Right renal cortex interstitium (tissue), 3 donors: ENCODE data around the gene RAB22A. TPM values are rescaled to one million over a fixed set of nuclear protein-coding genes. Genes with fewer than 3 reads are reported as not detected.

Experiments used
- DNase-seq, 3 donors: peaks; one replicate each; pipeline ENCODE4 v3.0.0-alpha.2; 2013; ENCODE audit warnings: low read depth in 3 of 3, low spot score in 2 of 3
- polyA plus RNA-seq, 3 donors: library from polyadenylated mRNA; unstranded; fragments of 120-200 nt; gene quantifications; one replicate each; pipeline ENCODE4 v1.2.1, GENCODE V29; 2013; ENCODE audit not compliant: insufficient read length in 3 of 3

RAB22A gene
- polyA plus RNA-seq, result 10 to 100 TPM; 18.6 to 19.6 (median 18.6) TPM

- peak in 1 of 3 donors; percentile 45 for DNase-seq
Measured at GRCh38 chr20:58309591-58310290, at the start of gene RAB22A. Gene RAB22A (plus strand): TSS chr20:58309715. CDS start chr20:58309977, 262 bp downstream.

- no peak for DNase-seq
Measured at GRCh38 chr20:58260006-58260405, 49.5 kb upstream of the RAB22A start.

- no peak for DNase-seq
Measured at GRCh38 chr20:58261660-58262059, 47.9 kb upstream of the RAB22A start.

DNA sequence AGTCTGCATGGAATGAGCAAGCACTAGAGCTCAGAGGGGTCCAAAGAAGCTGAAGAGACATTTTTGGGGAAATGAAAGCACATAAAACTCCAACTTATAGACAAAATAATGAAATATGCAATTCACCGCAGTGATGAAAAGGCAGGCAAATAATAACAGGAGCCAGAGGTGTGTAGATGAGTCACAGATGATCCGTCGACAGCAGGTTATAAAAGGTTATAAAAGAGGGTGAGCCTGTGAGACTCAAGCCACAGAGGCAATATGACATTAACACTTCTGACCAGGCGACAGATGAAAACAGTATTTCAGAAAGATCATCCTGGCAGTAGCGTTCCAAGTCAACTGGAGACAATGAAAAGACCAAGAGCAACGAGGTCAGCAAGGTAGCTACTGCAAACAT is 45.2 kb upstream of the RAB22A start:
- no peak for DNase-seq

GRCh38 chr20:58267389-58268215 is 41.9 kb upstream of the RAB22A start:
- no peak for DNase-seq

- DNase-seq, result no peak
Measured at GRCh38 chr20:58268421-58268821, 41.1 kb upstream of the RAB22A start.

DNA sequence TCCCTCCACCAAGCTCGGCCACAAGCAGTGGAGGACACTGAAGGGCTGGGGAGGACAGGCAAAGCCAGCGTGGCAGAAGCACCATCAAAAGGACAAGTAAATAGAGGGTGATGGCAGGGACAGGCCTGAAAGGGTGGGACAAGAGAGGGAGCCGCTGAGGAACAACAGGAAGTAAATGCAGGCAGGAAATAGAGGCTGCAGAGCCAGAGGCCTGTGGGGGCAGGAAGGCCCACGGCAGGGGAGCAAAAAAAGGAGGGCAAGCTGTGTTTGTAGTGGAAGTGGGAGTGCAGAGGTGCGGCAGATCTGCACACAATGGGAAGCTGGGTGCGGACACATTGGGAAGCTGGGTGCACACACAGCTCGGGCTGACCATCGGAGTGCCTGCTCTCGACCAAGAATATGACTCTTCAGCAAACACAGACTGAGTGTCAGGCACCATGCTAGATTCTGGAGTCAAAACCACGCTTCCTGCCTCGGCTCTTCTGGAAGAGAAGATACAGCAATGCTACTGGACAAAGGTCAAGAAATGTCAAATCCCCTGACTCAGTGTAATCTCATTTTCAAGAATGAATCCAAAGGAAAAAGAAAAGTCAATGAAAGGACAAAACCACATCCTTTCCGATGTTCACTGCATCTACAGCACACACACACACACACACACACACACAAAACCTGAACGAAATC is 40.4 kb upstream of the RAB22A start:
- DNase-seq, result no peak

DNA sequence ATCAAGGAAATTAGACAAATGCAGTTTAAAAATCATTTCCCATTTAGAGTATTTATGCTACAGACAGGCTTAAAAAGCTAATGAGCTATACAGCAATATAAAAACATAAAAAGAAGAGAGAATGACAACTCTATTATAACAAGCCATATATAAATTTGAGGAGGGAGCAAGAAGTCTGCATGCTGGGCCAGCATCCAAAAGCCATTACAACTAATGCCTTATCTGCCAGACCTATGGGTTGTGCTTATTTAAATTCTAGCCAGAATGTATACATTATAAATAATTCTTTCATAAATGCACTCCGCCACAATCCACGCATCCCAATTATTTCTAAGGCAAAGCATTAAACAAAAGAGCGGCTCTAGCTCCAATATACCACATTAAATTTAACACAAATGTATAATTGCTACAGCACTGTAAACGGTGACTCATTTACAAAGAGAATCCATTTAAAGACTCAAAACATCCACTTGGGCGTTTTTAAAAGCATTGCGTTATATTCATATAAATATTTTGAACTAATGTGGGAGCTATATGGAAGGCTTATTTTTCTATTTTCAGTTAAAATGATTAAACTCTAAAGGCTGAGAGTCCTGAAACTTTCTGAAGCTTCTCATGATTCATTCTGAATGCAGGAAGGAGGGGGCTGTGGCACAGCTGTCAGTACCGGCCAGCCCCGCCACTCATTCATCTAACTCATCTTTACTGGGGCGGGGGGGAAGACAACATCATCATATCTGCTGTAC is 37.7 kb upstream of the RAB22A start:
- DNase-seq, result no peak

DNA sequence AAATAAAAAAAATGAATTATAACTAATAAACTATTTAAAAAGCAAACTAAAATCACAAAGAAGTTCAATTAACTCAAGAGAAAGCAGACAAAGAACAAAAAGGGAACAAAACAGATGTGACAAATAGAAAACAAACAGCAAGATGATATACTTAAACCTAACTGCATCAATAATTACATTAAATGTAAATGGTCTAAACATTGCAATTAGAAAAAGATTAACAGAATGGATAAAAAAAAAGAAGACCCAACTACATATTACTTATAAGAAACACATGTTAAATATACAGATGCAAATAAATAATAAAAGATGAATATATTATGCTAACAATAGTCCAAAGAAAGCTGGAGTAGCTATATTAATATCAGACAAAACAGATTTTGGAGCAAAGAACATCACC is 35.1 kb upstream of the RAB22A start:
- no peak for DNase-seq

GRCh38 chr20:58277107-58277506 is 32.4 kb upstream of the RAB22A start:
- DNase-seq, result no peak

DNA sequence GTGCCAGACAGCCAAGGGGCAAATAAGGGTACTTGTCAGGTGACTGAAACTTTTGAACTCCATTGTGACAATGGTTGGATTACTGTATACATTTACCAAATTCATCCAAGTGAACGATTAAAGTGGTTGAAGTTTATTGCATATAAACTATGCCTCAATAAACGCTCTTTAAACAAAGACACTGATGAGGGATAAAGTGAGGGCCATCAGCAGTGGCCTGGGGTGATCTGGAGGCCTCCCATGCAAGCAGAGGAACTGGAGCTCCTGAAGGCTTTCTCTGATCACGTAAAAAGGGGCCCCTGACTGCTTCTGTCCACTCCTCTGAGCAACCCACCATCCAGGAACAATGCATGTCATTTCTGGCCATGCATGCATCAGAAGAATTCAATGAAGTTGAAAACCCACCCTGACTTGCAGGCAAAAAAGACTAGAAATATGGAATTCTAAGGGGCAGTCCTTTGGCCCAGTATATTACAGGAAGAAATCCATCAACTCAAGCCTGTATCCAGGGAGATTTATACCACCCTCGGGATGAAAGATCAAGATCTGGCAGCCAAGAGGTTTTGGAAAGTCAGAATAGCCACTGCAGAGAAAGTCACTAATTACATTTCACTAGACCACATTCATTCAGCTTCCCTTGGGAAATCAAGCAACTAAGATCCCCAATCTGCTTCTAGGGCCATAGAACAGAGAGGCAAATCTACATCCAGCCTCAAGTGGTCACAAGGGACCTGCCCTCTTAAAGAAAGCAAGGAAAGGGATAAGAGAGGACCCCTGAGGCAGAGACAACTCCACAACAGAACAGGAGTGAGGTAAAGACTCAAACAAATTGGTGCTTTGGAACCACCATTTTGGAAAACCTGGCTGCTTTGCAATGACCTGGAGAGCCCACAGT is 31.7 kb upstream of the RAB22A start:
- DNase-seq, result no peak

GRCh38 chr20:58286729-58287128 is 22.8 kb upstream of the RAB22A start:
- no peak for DNase-seq

DNA sequence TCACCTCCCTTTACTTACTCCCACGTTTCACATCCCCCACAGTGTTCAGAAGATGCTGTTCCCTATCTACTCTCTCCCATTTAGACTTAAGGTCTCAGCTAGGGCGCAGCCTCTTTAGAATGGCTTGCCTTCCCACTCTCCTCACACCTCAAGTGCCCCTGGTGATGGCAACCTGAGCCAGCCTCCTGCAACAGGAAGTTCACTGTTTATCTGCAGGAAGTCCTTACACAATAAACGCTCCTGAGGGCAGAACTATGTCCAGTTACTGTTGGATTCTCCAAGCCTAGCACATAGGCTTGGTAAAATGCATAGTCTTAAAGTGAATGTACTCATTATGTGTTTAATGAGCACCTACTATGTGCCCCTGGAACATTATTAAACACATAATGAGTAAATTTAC is 21.9 kb upstream of the RAB22A start:
- no peak for DNase-seq

- DNase-seq, result no peak
Measured at GRCh38 chr20:58289143-58289542, 20.4 kb upstream of the RAB22A start.

- no peak for DNase-seq
Measured at GRCh38 chr20:58293453-58293852, 16.1 kb upstream of the RAB22A start.

DNA sequence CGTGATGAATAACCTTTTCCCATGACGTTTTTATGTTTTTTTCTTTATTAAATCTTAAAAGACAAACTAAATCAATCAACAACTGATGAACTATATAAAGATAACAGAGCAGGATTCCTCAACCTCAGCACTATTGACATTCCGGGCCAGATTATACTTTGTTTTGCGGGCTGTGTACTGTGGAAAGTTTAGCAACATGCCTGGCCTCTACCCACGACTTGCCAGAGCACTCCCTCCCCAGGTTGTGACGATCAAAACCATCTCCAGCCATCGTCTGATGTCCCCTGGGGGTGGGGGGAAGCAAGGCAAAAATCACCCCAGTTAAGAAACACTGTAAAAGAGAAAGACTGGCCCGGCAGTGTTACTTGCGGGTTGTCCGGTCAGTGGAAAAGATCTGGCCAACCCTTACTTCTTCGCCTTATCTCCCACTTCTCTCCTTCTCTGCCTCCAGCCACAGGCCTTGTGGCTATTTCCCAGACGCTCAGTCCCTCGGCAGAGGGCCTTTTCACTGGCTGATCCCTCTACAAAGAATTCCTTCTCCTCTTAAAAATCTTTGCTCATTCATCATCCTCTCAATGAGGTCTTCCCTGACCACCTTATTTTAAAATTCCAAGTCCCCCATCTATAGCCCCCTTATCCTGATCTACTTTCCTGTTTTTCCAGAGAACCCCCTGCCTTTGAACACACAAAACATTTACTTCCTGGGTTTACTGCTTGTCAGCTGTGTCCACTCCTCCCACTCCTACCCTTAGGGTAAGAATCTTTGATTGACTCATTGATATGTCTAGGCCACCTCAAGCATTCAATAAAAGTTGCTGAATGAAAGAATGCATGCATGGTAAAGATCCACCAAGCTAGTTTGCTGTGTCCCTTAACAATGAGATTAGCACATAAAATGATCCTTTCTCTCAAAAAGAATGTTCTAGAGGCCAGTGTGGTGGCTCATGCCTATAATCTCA is 14.7 kb upstream of the RAB22A start:
- DNase-seq, result no peak

GRCh38 chr20:58296051-58296837 is 13.3 kb upstream of the RAB22A start:
- DNase-seq, result no peak

DNA sequence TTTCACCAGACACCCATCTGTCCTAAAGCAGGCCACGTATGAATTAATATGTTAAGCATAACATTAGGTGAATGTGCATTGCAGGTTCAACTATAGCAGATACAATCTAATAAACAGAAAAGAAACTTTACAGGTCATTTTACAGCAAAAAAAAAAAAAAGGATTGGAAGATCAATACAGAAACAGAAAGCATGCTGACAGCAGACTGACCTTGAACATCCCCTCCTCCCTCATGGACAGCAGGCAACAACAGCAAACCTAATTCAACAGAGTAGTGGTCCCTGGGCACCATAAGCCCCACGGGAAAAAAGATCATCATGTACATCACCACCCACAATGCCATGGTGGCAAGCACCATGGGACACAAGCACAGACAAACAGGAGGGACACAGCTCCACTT is 12.1 kb upstream of the RAB22A start:
- DNase-seq, result no peak
